Stimulated activated CD8-positive, alpha-beta memory T cell treated with anti-CD3 and anti-CD28 coated beads, Interleukin-7, amount 100 ng/mL, for 24 hours (primary cell): ENCODE results near the gene PREX1.

Experiments used
- DNase-seq: peaks from one replicate; pipeline ENCODE4 v3.0.0-alpha.2; 2020; ENCODE audit warnings: low read depth

The PREX1 gene

DNA sequence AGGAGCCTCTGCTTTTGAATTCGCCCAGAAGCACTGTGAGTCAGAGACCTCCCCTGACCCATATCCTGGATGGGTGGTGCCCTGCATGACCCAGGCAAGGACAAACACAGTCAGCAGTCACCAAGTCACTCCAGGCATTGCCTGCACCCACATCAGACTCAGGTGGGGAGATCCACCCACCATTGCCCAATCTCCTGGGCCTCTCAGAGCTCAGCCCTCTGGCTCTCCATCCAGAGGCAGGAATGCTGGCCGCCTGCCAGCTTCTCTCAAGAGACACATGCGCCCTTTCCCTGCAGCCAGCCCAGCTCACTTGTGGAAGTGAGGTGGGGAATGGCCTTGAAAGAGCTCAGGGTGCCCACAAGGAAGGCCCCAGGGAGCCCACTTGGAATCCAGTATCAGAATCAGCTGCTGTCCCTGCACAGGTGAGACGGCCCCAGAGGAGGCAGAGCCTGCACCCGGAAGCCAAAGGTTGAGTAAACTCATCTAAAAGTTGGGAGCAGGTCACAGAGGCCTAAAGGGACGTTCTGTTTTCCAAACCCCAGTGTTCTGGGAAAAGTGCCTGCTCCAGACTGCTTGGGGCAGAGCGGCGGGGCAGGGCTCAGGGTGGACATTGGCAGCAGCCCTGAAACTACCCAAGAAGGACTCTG, 129.8 kb downstream of the PREX1 start:
- no peak for DNase-seq

- DNase-seq = no peak
Measured at GRCh38 chr20:48696671-48697070, 131.1 kb downstream of the PREX1 start.

GRCh38 chr20:48695738-48696137, 132.1 kb downstream of the PREX1 start:
- no peak for DNase-seq

GRCh38 chr20:48695255-48695654, 132.5 kb downstream of the PREX1 start:
- DNase-seq = no peak

DNA sequence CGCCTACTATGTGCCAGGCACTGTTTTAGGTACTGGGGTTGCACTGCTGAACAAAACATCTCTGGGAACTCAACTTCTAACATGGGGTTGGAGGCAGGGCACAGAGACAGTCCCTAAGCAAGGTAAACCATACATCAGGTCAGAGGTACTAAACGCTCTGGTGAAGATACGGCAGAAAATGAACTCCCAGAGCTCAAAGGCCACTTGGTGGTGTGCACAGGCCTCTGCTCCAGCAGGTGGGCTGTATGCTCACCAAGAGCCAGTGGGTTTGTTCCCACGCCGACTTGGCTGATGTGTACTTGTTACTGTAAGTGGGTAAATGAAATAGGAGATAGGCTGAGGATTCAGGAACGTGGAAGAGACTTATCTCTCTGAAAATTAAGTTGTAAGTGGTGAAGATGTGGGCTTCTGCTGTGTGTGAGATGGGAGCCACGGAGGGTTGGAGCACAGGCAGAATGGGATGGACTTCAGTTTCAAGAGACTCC, 133.4 kb downstream of the PREX1 start:
- no peak for DNase-seq

DNA sequence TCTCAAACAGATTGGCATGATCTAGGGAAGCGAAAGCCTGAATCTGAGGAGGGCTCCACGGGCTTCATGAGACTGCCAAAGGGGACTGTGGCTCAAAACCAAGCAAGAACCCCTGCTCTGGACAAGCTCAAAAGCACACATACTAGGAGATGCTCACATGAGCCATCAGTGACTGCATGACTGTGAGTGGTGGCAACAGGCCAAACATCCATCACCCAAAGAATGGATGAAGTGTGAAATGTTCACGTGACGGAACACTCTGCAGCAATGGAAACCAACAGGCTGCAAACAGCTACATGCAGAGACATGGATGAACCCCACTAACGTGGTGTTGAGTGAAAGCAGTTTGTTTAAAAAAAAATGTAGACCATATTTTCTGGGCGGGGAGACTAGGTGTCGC, 136.3 kb downstream of the PREX1 start:
- no peak for DNase-seq

DNA sequence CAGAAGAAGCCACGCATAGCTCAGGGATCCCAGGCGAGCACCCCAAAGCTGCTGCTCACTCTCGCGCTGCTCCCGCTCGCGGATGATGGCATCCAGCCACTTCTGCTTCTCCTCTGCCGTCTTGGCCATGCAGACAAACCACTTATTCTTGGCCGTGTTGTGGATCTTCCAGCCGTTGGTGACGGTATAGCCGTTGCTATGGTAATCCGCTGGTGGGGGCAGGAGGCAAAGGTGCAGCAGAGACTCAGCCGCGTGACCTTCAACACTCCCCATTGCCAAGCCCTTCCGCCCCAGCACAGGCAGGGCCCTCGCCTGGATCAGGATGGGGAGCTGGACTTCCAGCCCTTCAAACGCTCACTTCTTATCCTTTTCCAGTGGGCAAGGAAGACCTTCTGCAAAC, 136.9 kb downstream of the PREX1 start:
- no peak for DNase-seq

DNA sequence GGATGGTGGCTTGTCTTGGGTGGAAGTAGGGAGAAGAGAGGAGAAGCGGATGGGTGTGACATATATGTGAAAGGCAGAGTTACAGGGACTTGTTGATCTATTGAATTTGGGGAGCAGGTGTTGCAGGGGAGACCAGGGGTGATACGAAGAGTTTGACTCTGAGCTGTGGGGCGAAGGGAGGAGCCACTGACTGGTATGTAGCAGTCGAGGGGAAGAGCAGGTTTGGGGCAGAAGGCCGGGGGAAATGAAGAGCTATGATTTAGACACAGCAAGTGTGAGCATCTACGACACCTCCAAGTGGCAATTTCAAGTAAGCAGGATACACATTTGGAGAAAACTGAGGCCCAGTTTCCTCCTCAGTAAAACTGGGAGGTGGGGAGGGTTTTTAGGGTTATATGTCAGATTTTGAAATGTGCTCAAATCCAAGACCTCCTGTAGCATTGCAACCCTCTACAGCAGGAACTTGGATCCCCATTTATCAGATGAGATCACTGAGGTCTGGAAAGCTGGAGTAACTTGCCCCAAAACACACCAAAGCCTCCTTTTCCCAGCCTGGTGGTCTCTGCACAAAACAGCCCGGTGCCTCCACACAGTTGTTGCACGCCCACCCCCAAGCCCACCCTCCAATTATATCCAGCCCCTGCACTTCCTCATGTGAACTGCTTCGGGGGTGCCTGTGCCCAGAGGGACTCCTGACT, 137.8 kb downstream of the PREX1 start:
- DNase-seq = no peak

DNA sequence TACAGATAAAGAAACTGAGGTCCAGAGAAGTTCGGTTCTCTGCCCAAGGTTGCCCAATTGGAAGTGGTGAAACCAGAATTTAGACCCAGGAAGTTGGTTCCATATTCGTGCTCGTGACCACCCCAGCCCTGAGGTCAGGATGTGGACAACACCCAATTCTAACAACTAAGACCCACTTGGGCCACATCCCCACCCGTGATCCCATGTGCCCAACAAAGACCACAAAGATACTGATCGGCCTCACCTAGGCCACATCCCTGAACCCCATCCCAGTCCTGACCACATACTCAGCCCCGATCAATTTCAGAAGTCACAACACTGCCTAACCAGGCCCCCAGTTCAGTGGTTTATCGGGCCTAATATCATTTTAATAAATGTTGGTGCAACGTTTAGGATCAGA, 138.4 kb downstream of the PREX1 start:
- no peak for DNase-seq

DNA sequence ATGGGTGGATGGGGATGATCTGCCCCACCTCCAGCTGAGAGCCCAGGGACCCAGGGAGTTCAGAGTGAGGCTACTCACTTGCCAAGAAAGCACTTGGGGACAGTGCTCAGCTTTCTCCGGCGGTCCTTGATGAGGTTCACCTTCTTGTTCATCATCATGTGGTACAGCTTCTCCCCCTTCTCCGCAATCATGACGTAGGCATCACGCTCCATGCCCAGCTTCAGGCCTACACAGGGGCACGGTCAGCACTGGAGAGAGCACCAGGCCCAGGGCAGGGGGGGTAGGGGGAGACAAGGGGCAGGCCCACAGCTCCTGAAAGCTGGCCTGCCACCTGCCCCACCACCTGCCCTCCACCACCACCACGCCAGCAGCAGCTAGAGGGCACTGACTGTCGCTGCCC, 139.2 kb downstream of the PREX1 start:
- DNase-seq = no peak

DNA sequence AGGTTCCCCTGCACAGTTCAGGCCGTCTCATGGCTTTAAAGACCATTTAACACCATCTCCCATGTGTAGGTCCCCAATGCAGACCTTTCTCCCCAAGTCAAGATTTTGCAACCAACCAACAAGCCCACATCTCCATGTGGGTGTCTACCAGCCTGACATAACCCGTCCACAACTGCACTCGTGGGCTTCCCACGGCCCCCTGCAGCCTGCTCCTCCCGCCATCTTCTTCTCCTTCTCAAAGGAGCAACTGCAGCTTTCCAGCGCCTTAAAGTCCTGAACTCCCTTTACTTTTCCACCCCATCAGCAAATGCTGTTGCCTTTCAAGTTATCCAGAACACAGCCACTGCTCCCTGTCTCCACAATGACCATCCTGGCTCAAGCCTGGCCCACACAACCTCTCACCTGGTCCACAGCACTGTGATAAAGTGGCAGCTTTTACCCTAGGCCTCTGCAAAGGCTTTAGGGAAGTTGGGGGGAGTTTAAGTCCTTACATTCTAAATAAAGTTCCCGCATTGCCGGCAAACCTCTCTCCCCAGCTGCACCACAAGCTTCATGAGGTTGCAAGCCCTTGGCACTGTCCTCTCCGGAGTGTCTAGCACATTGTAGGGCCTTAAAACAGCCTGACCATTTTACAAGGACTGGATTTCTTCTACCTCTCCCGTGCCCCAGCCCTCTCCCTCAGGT, 140.5 kb downstream of the PREX1 start:
- no peak for DNase-seq

GRCh38 chr20:48686238-48687116, 141.3 kb downstream of the PREX1 start:
- no peak for DNase-seq

DNA sequence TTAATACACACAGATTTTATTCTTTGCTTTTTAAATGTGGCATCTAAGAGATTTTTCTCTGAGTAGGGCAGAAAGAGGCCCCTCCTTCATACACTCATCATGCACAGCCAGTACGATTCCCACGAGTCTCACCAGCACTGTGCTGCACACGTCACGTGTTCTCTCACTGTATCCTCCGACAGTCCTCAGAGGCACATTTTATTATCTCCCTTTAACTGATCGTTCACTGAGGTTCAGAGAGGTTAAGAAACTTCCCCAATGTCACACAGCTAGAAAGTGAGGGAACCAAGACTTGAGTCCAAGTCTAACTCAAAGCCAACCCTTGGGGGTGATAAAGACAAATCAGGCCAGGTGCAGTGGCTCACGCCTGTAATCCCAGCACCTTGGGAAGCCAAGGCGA, 142.5 kb downstream of the PREX1 start:
- DNase-seq = no peak

DNA sequence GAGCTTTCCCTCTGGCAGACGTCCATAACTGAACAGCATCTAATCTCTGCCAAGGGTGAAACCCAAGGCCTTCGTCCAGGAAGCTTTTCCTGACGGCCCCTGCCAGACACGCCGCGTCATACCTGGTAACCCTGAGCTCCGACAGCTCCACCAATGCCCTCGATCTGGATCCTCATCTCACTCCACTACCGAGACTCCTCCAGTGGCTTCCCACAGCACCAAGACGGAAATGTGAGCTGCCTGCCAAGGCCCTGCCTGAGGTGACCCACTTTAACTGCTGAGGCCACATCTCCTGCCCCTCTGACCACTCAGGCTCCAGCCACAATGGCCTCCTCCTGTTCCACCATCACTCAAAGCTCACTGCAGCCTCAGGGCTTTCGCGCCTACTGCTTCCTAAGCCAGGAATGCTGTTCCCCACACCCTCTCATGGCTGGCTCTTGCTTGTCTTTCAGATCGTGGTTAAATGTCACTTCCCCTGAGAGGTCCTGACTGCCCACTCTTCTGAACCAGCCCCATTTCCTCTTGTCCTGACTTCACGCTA, 143.2 kb downstream of the PREX1 start:
- DNase-seq = no peak

GRCh38 chr20:48683467-48684175, 144.2 kb downstream of the PREX1 start:
- no peak for DNase-seq

DNA sequence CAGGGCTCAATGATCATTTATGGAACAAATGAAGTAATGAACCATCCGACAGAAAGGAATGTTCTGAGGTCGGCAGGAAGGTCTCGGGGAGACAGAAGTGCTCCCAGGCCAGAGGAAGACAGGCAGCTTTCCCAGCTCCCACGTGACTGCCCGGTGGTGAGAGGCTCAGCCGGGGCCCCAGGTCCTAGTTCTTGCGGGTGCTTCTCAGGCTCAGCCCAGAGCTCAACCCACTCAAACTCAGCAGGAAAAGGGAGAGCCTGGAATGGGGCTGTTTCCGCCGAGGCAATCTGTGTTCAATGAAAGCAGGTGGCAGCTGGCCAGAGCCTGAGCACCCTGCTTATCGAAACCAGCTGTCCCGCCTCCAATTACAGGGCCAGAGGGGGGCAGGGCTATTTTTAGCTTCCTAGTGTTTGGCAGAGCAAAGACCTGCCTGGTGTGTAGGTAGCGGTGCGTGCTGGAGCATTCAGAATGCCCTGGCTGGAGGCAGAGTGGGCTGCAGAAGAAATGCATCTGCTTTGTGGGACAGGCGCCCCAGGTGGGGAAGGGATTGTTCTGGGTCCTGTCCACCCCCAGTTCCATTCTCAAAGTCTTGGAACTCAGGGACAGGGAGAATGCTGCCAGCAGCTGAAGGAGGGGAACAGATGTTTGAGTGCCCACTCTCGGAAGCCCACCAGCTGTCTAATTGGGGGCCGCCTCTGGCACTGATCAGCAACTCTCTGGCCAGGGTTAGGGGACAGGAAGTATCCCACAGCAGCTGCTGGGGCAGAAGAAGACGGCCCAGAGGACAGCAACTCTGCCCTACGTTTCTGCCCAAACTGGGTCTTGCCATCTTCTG, 145.1 kb downstream of the PREX1 start:
- no peak for DNase-seq

GRCh38 chr20:48681873-48682426, 145.8 kb downstream of the PREX1 start:
- no peak for DNase-seq

DNA sequence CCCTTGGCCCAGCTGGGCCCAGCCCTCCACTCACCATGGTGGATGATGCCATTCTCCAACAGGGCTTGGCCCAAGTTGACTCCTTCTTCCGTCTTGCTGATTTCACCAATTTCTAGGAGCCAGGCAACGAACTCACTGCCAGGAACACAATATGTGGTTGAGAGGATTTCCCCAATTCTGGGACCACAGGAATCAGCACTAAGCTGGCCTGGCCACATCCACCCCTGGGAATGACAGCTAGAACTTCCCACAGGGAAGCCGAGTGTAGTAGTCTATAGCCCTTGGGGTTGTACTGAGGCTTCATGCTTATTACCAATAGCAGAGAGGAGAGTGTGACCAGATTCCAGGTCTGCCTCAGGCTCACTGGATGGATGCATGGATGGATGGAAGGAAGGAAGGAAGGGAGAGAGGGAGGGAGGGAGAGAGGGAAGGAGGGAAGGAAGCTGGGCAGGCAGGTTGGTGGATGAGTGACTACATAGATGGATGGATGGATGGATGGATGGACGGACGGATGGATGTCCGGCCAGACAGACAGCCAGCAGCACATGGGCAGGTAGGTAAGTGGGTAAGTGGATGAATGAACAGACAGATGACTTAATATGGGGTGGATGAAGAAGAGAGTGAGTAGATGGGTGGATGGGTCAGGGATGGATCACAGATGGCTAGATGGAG, 146.5 kb downstream of the PREX1 start:
- DNase-seq = no peak

GRCh38 chr20:48680650-48681049, 147.1 kb downstream of the PREX1 start:
- DNase-seq = no peak

GRCh38 chr20:48679599-48679998, 148.2 kb downstream of the PREX1 start:
- no peak for DNase-seq
